NCI-H82 (cell line): ENCODE data around the gene CTDSP2.
A peak's percentile ranks its signal among the peaks of the same experiment; 100 is the strongest.
"Not testable (repeated sequence)": the region's sequence is repeated elsewhere in the genome, so short reads cannot be mapped to it uniquely, and the experiment has no call there.

ENCODE experiments used
- DNase-seq: peaks from one replicate; lab custom pipeline; 2025; lab: John Stamatoyannopoulos, UW

The CTDSP2 gene

GRCh38 chr12:57852620-57853500 lies 6.3 kb upstream of the CTDSP2 start:
- DNase-seq, result peak; percentile 44

- DNase-seq, result no peak
These were observed 5.7 kb upstream of the CTDSP2 start for GRCh38 chr12:57852200-57852599.

GRCh38 chr12:57851552-57851951 lies 5.0 kb upstream of the CTDSP2 start:
- no peak for DNase-seq

GRCh38 chr12:57850854-57851430 lies 4.4 kb upstream of the CTDSP2 start:
- DNase-seq, result peak; percentile 71

- DNase-seq, result not testable (repeated sequence)
These were observed 2.9 kb upstream of the CTDSP2 start for GRCh38 chr12:57849447-57849846.

- DNase-seq, result no peak
These were observed 2.5 kb upstream of the CTDSP2 start for GRCh38 chr12:57849035-57849434.

GRCh38 chr12:57848208-57848607 lies 1.7 kb upstream of the CTDSP2 start:
- no peak for DNase-seq

- no peak for DNase-seq
These were observed 298 bp downstream of the CTDSP2 start for GRCh38 chr12:57846285-57846576.

GRCh38 chr12:57845478-57846284 lies 848 bp downstream of the CTDSP2 start:
- DNase-seq, result peak; percentile 89

GRCh38 chr12:57844709-57845477 lies 1.6 kb downstream of the CTDSP2 start:
- peak; percentile 56 for DNase-seq

GRCh38 chr12:57842342-57843294 lies 3.9 kb downstream of the CTDSP2 start:
- DNase-seq, result peak; percentile 82

GRCh38 chr12:57841445-57841844 lies 5.1 kb downstream of the CTDSP2 start:
- DNase-seq, result peak; percentile 77

- DNase-seq, result peak; percentile 22
These were observed 5.8 kb downstream of the CTDSP2 start for GRCh38 chr12:57840726-57841125.

- no peak for DNase-seq
These were observed 6.5 kb downstream of the CTDSP2 start for GRCh38 chr12:57839996-57840395.

- DNase-seq, result no peak
These were observed 7.8 kb downstream of the CTDSP2 start for GRCh38 chr12:57838594-57839302.

GRCh38 chr12:57837864-57838562 lies 8.5 kb downstream of the CTDSP2 start:
- no peak for DNase-seq

- peak; percentile 51 for DNase-seq
These were observed 9.8 kb downstream of the CTDSP2 start for GRCh38 chr12:57836442-57837375.
